NCI-H187 (cell line): ENCODE data around the gene ZNF804B.
A peak's percentile ranks its signal among the peaks of the same experiment; 100 is the strongest.

Experiments used
- DNase-seq, 2 experiments: peaks; one replicate each; lab custom pipeline; 2025; lab: John Stamatoyannopoulos, UW

Gene ZNF804B

GRCh38 chr7:88967432-88967831, 207.9 kb downstream of the ZNF804B start:
- DNase-seq, result no peak

GRCh38 chr7:88969167-88969566, 209.7 kb downstream of the ZNF804B start:
- DNase-seq, result no peak

DNA sequence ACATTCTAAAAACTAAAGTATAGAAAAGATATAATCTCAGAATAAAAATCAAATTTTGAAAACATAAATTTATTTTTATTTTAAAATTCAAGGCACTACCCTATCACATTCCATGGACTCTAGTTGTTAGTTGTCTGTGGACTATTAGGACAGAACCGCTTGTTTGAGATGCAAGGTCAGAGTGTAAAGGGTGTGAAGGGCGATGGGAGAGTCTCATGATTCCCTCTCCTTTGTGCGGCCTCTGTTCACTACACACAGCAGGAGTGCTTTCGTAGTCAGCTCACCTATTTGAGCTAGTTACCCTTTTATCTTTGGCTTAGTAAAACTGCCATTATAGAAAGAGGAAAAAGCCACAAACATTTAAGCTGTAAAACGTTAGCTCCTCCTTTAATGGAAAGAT, 225.8 kb downstream of the ZNF804B start:
- no peak for DNase-seq

- DNase-seq, result no peak
Observed at GRCh38 chr7:89001306-89001705, 241.8 kb downstream of the ZNF804B start.

DNA sequence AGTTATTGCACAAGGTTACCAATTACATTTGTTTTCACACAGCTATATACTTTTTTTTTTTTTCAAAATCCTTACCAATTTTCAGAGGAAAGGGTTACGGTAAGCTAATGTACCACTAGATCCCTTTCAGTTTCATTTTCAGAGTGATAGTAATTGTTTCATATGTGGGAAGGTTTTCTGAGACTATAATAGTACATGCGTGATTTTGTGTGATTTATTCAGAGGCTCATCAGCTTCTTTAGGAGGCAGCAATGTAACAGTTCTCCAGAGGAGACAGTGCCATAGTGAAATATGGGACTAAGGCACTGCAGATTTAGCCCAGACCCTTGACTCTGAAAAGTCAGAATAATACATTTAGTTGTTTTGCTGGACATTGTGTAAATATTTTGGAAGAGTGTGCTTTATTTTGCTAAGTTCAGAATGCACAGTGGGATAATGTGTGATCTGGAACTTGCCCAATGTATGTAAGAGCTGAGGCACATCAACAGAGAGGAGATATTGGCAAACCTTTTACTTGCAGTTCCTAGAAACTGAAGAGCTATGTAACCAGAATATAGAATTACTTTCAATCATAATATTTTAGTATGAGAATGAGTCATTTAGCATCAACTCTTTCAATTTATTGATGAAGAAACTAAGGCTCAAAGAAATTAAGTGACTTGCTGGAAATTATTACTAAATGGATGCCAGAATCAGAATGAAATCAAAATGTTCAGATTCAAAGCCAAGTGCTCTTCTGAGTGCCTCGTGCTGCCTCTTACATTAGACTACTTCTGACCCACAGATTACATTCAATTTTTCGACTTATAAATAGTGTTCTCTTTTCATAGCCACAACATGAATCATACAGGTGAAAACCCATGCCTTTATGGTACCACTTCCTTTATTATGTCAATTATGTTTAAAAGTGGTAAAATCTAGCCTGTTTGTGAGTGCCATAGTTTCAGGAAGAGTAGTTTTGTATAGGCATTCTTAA, 243.8 kb downstream of the ZNF804B start:
- no peak for DNase-seq

DNA sequence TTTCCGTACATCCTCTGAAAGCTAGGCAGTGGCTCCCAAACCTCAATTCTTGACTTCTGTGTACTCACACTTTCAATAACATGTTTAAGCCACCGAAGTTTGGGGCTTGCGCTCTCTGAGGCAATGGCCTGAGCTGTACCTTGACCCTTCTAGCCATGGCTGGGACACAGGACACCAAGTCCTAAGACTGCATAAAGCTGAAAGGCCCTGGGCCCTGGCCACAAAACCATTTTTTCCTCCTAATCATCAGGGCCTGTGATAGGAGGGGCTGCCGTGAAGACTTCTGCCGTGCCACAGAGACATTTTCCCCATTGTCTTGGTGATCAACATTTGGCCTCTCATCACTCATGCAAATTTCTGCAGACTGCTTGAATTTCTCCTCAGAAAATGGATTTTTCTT, 252.5 kb downstream of the ZNF804B start:
- DNase-seq, result no peak

DNA sequence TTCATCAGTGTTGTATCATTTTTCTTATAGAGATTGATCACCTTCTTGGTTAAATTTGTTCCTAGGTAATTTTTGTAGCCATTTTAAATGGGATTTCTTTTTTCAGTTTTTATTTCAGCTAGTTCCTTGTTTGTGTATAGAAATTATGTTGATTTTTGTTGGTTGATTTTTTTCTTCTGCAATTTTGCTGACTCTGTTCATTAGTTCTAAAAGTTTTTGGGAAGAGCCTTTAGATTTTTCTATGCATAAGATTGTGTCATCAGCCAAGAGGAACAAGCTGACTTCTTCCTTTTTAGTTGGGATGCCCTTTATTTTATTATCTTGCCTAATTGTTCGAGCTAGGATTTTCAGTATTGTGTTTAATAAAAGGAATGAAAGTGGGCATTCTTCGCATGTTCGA, 258.2 kb downstream of the ZNF804B start:
- DNase-seq, result no peak

DNA sequence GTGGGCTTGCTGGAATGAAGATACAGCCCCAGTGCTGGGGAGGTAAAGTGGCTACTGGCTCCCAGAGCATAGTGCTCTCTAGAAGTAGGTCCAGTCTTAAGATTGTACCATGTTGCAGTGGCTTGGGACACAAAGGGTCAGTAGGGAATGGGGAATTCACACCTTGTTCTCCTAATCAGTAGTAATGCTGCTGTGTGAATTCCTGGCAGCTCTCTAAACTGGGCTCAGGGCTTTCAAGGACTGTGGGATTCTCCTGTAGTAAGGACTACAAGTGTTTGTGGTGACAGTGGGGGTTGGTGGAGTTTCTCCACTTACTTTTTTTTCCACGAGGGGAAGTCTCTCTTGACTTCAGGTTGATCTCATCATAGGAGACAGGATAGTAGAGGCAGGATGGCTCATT, 262.2 kb downstream of the ZNF804B start:
- DNase-seq, result no peak

- no peak for DNase-seq
Observed at GRCh38 chr7:89023206-89023605, 263.7 kb downstream of the ZNF804B start.

GRCh38 chr7:89023877-89024276, 264.4 kb downstream of the ZNF804B start:
- DNase-seq, result no peak

GRCh38 chr7:89027781-89028180, 268.3 kb downstream of the ZNF804B start:
- DNase-seq, result no peak

GRCh38 chr7:89028319-89028718, 268.8 kb downstream of the ZNF804B start:
- no peak for DNase-seq

DNA sequence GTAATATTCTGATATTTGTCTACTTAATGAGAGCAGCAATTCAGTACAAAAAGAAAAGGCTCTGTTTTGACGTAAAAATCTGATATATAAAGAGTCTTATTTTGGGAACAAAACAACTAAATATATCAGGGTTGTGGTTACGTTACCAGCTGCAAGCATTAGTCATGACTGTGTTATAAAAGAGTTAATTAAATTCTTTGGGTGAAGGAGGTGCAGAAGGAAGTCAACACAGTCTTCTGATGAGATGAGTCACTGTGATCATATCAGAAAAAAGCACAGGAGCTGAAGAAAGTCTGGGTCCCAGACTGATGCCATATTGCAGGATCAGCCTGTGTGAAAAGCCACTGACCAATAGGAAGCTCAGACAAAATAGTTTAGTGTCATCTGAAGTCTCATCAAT, 270.4 kb downstream of the ZNF804B start:
- no peak for DNase-seq

DNA sequence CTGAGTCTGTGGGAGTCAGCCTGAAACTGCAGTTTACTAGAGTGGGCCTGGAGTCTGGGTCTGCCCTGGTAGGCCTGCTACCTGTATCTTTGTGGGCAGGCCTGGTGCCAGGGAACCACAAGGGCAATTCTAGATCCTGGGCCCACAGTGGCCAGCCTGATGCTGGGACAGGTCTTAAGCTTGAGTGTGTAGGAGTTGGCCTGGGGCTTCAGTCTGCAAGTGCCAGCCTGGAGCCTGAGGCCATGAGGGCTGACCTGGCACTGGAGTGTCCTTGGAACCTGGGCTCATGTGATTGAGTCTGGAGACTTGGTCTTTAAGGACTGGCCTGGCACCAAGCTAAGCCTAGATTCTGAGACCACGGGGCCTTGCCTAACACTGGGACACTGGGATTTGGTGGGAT, 281.7 kb downstream of the ZNF804B start:
- DNase-seq, result no peak

DNA sequence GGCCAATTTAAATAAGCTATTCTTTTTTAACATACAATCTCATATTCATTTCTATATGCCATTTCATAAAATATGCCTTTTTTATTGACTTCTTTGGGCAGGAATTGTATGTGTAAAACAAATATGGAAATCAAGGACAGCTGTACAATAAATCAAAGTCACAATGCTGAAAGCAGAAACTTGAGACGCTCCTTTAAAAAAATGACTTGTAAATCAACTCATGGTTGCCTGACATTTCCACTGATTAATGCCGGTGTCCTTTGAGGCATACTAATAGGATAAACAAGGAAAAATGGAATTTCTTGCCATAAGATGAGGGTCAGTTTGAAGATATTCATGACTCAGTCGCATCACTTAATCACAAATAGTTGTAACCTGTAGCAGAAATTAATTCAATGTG, 283.4 kb downstream of the ZNF804B start:
- peak; percentile 11 to 35 for DNase-seq

DNA sequence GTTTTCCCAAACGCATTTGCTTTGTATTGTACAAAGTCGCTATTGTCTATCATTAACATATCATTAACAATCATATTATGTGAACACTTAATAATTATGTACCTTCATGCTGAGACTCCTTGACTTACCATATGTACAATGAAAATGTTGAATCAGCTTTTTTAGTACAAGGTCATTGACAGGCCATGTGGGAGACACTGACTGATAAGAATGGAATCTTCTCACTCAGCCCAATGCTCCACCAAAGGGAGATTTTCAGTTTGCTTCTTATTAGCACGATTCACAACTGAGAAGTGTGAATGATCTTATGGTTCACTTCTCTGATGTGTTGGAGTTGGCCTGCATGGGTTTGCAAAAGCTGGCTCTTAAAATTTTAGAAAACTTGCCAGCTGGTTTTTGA, 289.5 kb downstream of the ZNF804B start:
- no peak for DNase-seq

- no peak for DNase-seq
Observed at GRCh38 chr7:89053130-89053529, 293.6 kb downstream of the ZNF804B start.

DNA sequence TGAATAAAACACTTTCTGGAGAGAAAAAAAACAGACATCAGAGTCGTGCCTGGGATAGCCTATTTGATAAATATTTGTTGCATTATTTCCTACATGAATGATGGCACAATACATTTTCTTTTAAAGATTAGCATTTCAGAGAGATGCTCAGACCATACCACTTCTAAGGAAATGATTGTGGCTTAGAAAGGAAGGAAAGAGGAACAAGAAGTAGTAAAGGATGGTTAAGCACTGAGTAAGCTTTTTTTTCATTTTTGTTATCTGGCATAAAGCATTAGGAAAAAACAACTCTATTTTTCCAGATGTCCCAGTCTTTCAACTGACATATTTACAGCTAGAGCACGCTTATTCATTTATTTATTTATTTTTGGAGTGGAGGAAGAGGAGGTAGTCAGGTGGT, 294.9 kb downstream of the ZNF804B start:
- DNase-seq, result no peak

DNA sequence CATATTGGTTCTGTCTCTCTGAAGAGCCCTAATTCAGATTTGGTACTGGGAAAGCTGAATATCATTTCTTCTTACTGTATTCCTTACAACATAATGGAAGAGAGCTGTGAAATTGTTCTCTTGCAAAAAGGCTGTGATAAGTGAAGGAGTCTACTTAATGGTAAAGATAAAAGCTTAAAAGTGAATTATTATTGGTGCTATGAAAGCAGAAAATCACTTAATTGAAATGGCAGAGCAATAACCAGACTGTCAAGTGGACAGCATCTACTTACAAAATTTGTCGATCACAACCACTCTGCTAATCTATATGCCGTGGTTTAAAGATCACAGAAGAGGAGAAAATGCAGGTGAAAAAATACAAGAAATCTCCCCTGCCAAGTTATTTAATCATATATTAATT, 300.7 kb downstream of the ZNF804B start:
- DNase-seq, result no peak

GRCh38 chr7:89064831-89065230, 305.3 kb downstream of the ZNF804B start:
- no peak for DNase-seq

DNA sequence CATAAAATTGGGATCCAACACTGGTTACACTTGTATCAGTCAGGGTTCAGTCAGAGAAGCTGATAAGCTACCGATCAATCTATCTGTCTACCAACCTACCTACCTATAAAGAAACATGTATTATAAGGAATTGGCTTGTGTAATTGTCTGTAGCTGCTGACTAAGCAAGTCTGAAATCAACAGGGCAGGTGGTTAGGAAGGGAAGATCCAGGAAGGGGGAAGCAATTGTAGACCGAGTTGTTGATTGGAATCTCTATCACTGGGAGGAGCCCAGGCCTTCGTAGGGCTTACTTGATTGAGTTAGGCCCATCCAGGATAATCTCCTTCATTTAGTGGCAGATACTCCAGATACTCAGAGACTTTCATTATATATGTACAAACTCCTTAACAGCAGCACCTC, 307.5 kb downstream of the ZNF804B start:
- no peak for DNase-seq

DNA sequence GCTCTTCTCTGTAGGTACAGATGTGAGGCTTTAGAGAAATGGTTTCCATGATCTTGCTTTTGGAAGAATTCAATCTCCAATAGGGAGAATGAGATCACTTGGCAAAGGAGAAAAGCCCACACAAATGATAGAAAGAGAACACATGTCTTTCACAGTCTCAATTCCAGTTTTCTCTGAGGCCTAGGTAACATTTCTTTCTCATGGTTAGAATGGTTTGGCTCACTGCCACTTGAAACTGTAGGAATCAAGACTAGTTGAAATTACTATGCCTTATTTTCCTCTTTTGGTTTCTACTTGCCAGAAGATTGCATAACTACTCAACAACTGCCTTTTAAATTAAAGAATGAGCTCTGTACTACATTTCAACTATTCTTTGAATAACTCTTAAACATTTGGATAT, 312.6 kb downstream of the ZNF804B start:
- DNase-seq, result no peak

- DNase-seq, result no peak
Observed at GRCh38 chr7:89073776-89074175, 314.3 kb downstream of the ZNF804B start.

- no peak for DNase-seq
Observed at GRCh38 chr7:89077992-89078391, 318.5 kb downstream of the ZNF804B start.
